GM19025 (cell line): ENCODE measurements around the gene IGLL5.

Experiments used
- ATAC-seq: cut with Tn5 transposase; IDR thresholded peaks from one replicate; pipeline ENCODE4 v1.9.1; 2021; ENCODE audit warnings: mild to moderate bottlenecking, low read depth, moderate library complexity; ENCODE audit not compliant: unreplicated experiment

IGLL5 gene

DNA sequence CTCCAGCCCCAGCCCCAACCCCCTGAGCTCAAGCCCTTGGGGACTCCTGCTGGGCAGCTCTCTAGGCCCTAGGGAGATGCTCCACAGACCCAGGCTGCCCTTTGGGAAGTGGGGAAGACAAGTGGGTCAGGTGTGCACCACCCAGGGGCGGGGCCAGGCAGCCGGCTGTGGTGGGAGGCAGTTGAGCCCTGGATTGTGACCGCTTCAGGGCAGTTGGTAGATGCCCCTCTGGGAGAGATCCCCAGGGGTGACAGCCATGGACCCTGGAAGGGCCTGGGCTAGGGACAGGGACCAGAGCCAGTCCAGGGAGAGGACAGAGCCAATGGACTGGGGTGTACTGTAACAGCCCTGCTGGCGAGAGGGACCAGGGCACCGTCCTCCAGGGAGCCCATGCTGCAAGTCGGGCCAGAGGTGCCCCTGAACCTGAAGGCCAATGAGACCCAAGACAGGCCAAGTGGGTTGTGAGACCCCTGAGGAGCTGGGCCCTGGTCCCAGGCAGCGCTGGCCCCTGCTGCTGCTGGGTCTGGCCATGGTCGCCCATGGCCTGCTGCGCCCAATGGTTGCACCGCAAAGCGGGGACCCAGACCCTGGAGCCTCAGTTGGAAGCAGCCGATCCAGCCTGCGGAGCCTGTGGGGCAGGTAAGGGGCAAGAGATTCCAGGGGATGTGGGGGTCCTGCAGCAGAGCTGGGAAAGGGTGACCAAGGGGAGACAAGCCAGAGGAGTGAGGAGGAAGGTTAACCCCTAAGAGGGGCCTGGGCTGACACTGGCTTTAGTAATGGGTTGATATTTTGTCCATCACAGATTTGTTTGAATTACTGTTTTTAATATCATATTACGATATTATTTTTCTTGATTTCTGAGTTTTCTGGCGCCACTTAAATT, at the start of gene IGLL5:
Gene IGLL5, plus strand, starts transcription at position 196 of the 883 bp plus-strand sequence. Its CDS starts 238 bp downstream, at position 434.
- ATAC-seq, result no peak

GRCh38 chr22:22838148-22838786, 49.3 kb upstream of the IGLL5 start:
- no peak for ATAC-seq

DNA sequence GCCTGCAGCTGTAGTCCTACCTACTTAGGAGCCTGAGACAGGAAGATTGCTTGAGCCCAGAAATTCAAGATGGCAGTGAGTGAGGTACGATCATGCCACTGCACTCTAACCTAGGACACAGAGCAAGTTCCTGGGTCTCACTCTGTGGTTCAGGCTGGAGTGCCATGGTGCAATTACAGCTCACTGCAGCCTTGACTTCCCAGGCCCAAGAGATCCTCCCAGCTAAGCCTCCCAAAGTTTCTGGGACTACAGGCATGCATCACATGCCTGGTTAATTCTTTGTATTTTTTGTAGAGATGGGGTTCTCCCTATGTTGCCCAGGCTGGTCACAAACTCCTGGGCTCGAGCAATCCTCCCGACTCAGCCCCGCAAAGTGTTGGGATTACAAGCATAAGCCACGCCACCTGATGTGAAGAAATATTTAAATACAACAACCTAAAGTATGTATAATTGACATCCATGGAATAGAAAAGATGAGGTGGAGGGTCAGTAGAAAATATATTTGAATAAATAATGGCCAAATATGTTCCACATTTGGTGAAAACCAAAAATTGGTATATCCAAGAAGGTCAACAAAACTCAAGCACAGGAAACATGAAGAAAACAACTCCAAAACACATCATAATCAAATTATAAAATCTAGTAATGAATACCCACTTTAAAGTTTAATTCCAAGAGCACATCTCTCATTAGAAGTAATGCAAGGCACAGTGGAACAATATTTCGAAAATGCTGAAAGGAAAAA, 47.9 kb upstream of the IGLL5 start:
- ATAC-seq, result no peak

GRCh38 chr22:22840780-22841179, 46.8 kb upstream of the IGLL5 start:
- ATAC-seq, result no peak

GRCh38 chr22:22841598-22841997, 46.0 kb upstream of the IGLL5 start:
- no peak for ATAC-seq

DNA sequence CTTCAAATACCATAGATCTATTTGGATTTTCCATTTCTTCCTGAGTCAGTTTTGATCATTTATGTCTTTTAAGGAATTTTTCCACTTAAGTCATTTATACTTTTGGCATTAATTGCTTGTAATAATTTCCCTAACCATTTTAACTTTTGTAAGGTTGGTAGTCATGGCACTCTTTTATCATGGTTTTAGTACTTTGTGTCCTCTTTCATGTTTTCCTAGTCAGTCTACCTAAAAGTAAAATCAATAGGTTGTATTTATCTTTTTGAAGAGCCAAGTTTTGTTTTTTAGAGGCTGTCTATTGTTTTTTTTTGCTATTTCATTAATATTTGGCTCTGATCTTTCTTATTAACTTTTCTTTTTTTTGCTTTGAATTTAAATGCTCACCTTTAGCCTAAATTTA, 45.5 kb upstream of the IGLL5 start:
- no peak for ATAC-seq

GRCh38 chr22:22843848-22844247, 43.8 kb upstream of the IGLL5 start:
- no peak for ATAC-seq

DNA sequence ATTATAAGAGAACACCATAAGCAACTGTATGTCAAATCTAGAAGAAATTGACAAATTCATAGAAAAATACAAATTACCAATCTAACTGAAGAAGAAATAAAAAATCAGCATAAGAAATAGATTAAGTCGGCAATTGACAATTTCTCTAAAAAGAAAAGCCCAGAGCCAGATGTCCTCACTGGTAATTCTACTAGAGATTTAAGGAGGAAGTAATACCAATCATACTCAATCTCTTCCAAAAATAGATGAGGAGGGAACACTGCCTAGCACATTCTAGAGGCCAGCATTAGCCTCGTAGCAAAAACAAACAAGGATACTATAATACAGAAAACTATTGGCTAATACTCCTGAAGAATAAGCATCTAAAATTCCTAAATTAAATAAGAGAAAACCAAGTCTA, 40.4 kb upstream of the IGLL5 start:
- no peak for ATAC-seq

DNA sequence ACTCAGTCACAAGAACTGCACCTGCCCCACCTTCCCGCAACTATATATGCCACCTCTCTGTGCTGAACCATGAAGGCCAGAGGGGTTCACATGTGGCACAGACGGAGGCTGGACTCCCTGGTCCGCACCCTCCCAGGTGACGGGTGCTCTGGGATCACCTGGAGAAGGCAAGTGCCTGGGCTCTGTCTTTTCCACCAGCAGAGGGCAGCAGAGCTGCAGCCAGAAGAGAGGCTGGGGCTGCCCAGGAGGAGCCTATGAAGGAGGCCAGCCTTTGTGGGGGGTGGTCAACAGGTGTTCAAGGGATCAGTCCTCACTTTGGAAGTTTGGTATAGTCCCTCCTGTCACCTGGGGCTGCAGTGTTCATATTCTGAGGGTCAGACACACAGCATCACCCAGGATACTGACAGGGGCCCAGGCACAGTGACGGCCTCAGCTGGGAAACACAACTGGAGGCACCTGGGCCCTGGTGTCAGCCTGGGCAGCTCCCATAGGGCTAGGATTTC, 39.2 kb upstream of the IGLL5 start:
- no peak for ATAC-seq

DNA sequence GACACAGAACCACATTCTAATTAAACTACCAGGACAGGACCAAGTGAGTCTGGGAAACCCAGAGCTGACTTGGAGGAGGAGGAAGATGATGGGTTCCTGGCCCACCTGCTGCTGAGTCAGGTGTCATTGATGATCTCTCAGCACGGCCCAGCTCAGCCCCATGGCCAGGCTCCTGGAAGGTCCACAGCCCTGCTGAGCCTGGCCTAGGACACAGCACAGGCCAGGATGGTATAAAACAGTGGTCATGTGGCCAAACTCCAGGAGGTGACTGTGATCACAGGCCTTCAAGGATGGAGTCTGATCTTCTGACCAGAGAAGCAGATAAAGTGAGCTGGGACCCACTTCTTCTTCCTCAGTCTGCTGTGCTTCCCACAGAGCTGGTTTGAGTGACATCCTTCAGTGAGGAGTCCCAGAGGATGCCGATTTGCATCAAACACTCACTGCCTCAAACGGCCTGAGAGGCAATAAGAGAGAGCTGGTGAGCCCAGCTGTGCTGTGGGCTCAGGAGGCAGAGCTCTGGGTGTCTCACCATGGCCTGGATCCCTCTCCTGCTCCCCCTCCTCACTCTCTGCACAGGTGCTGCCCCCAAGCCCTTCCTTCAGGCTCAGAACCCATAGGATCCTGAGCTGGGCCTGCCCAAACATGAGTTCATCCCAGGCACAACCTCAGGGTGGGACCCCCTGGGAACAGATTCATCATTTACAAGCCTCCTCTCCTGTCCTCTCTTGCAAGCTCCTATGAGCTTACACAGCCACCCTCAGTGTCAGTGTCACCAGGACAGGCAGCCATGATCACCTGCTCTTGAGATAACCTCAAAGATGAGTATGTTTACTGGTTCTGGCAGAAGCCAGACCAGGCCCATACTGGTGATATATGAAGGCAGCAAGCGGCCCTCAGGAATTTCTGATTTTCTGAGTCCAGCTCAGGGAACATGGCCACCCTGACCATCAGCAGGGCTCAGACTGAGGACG, 37.7 kb upstream of the IGLL5 start:
- ATAC-seq, result no peak

- ATAC-seq, result no peak
Measured at GRCh38 chr22:22851969-22852368, 35.6 kb upstream of the IGLL5 start.

GRCh38 chr22:22853713-22854112, 33.9 kb upstream of the IGLL5 start:
- no peak for ATAC-seq

DNA sequence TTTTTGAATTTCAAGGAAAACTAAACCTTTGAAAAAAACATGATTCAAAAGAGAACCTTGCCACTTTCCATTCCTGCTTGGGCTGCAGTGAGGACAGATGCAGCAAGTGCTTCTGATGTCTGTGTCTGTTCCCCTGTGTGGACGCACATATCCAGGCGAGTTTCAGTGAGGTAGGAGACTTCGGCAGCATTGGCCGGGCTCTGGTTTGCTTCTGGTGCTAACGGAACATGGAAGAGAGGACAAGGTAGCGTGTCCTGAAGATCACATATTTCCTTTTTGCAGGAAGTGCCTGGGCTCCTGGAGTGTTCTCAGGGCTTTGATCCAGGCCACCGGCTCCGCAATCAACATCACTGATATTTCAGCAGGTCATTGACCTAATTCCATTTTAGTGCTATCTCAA, 33.1 kb upstream of the IGLL5 start:
- ATAC-seq, result no peak

GRCh38 chr22:22855085-22855484, 32.5 kb upstream of the IGLL5 start:
- ATAC-seq, result no peak

DNA sequence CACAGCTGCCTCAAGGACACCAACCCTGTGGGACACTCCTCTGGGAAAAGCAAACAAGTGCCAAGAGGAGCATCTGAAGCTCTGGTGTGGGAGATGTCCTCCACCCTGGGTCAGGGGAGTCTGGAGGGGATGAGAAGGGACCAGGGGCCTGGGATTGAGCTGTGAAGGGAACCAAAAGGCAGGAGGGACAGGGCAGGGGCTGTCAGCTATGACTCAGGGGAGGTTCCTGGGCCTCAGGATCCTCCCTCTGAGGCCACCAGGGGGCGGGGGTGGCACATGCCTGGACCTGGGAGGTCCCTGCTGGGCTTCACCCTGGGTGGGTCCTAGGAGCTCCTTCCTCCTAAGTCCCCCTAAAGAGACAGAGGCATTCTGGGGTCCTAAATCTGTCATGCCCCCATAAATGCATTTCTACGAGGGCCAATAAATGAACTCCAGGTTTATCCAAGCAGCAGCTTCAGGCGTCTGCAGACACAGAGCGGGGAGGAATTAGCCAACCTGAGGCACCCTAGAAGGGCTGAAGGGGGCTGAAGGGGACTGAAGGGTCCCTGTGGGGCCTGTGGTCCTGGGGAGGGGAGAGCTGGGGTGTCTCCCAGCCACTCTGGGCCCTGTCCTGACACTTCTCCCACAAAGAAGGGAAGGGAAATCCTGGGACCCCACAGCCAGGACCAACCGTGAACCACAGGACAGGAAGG, 31.9 kb upstream of the IGLL5 start:
- ATAC-seq, result no peak

DNA sequence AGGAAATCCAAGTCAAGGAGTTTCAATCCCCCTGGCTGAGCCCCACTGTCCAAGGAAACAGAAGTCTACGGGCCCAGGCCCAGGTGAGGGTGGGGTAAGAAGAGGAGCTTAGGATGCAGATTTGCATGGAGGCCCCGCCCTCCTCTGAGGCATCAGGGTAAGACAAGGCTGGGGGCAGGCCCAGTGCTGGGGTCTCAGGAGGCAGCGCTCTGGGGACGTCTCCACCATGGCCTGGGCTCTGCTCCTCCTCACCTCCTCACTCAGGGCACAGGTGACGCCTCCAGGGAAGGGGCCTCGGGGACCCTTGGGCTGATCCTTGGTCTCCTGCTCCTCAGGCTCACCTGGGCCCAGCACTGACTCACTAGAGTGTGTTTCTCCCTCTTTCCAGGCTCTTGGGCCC, 31.3 kb upstream of the IGLL5 start:
- no peak for ATAC-seq

DNA sequence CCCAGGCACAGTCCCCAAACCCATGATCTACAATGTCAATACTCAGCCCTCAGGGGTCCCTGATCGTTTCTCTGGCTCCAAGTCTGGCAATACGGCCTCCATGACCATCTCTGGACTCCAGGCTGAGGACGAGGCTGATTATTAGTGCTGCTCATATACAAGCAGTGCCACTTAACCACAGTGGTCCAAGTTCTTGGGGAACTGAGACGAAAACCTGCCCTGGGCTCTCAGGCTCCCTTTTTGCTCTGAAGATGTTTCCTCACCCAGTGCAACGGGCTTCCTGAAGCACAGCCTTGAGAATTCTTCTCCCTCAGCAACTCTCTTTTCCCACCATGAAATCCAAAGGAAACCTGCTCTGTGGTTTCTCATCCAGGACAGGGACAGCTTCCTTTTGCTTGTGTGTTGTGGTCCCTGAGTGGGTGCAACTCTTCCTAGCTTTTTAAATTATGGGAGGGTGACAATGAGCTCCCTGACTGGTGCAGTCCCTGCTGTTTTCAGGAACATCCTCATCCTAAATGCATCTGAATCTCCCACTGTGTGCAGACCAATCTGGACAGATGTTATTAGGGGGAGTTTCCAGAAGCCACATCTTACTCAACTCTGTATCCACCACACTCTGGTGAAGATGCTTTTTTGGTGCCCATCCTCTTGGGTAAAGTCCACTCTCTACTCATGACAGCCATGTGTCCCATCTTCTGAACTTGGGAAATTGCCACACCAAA, 30.6 kb upstream of the IGLL5 start:
- ATAC-seq, result no peak

- ATAC-seq, result no peak
Measured at GRCh38 chr22:22857607-22858558, 29.7 kb upstream of the IGLL5 start.
